ENCODE measurements around the gene PIP4K2C. TPM values are rescaled to one million over a fixed set of nuclear protein-coding genes. Genes with fewer than 3 reads are reported as not detected.

PIP4K2C gene
- total RNA-seq, 1 experiment from 2014 or later = 37.1 TPM

- Mint-ChIP-seq H3K9me3 (peaks cover 0 to 4% of the 10 kb centered on the region in 2 experiments; a peak in 2 of 5 replicates), H3K4me3 (no peak overlapping the region), H3K36me3 (ENCODE audit: insufficient read depth in 1 of 3, low read depth in 3 of 3) (no peaks in the 10 kb centered on the region; a peak in 3 of 7 replicates), H3K27me3 (ENCODE audit: low read depth) (peaks cover 97% of the 10 kb centered on the region), H3K4me1 (peaks cover 17 to 37% of the 10 kb centered on the region in 2 experiments), H3K27ac (no peak overlapping the region)
- H3K56ac ChIP-seq (ENCODE audit: insufficient read length, low read depth, low read length) = no peak overlapping the region
- H3K23me2 ChIP-seq (ENCODE audit: insufficient read length, low read depth, low read length, poor library complexity, severe bottlenecking) = peaks cover 15% of the 10 kb centered on the region
- no peak overlapping the region for H4K5ac ChIP-seq (ENCODE audit: insufficient read length, low read depth, low read length)
- no peak overlapping the region for H2BK120ac ChIP-seq (ENCODE audit: low read depth, low read length, poor library complexity, severe bottlenecking)
- H3K9ac ChIP-seq (ENCODE audit: extremely low read depth, insufficient read length, low read length) = no peak overlapping the region
- H2BK20ac ChIP-seq (ENCODE audit: low read depth, low read length, poor library complexity, severe bottlenecking) = no peak overlapping the region
- H3K23ac ChIP-seq (ENCODE audit: insufficient read length, low read depth, low read length) = no peak overlapping the region
- no peak for TF ChIP-seq CTCF (conservative IDR thresholded peaks at IDR 0.05)
- no peak overlapping the region for H3K4ac ChIP-seq (ENCODE audit: low read depth, low read length)
- no CpG with 5 or more reads among the region's 12 CpGs for WGBS (ENCODE audit: extremely low coverage, insufficient read length, low lambda C conversion rate)
- no peak overlapping the region for H2BK15ac ChIP-seq (ENCODE audit: low read depth, low read length)
- no peaks in the 10 kb centered on the region for H3K4me1 ChIP-seq (ENCODE audit: insufficient read depth, low read length)
- no peak overlapping the region for H4K91ac ChIP-seq (ENCODE audit: insufficient read length, low read depth, low read length)
- DNase-seq = no peak
- H2BK5ac ChIP-seq (ENCODE audit: insufficient read length, low read length) = no peak overlapping the region
- H4K8ac ChIP-seq (replicated peaks; ENCODE audit: insufficient read length, low read depth, low read length) = no peak overlapping the region
- H3K18ac ChIP-seq (ENCODE audit: insufficient read length, low read depth, low read length) = no peak overlapping the region
- no peak overlapping the region for H3K4me2 ChIP-seq (ENCODE audit: insufficient read depth, insufficient read length, low read length)
- no peaks in the 10 kb centered on the region for H3K79me2 ChIP-seq (ENCODE audit: insufficient read depth, low read length)
- no peaks in the 10 kb centered on the region for H4K20me1 ChIP-seq (ENCODE audit: control insufficient read depth, insufficient read depth, insufficient read length)
- no peak overlapping the region for H2AFZ ChIP-seq (ENCODE audit: low read length)
- no peak overlapping the region for H2BK12ac ChIP-seq (ENCODE audit: insufficient read length, low read depth, low read length)
- no peak overlapping the region for H3K14ac ChIP-seq (ENCODE audit: insufficient read depth, low read length)
- no peak overlapping the region for H2AK5ac ChIP-seq (ENCODE audit: insufficient read length, low read length)
- peaks cover 94% of the 10 kb centered on the region for H3K27me3 ChIP-seq (ENCODE audit: insufficient read depth, low read length)
- H3K79me1 ChIP-seq (ENCODE audit: insufficient read depth, low read depth, low read length, poor library complexity, severe bottlenecking) = no peaks in the 10 kb centered on the region
- H3K27ac ChIP-seq (ENCODE audit: insufficient read length, low read depth, low read length) = no peak overlapping the region
- no peak overlapping the region for H3T11ph ChIP-seq (ENCODE audit: low read length)
- H3K9me3 ChIP-seq (ENCODE audit: control insufficient read depth, low read depth, low read length) = no peaks in the 10 kb centered on the region
These were observed 34.5 kb downstream of the PIP4K2C start for GRCh38 chr12:57625261-57626032.

Data from H9 (cell line).